Heart right ventricle (tissue), 16 donors: ENCODE measurements around the gene IQSEC3. TPM values are rescaled to one million over a fixed set of nuclear protein-coding genes. Genes with fewer than 3 reads are reported as not detected.

Experiments used
- ATAC-seq, 8 donors: fragments of 200-7000 bp; cut with Tn5 transposase; one replicate each; pipeline ENCODE4 v1.9.1; 2020; ENCODE audit warnings: mild to moderate bottlenecking in 8 of 8, moderate library complexity in 8 of 8, moderate number of reproducible peaks in 1 of 8
- DNase-seq, 2 donors: peaks; one replicate each; pipeline ENCODE4 v3.0.0-alpha.2; 2020
- H3K27ac ChIP-seq, 10 donors: fragments of 200-600 bp; sonication (generic) in 2 of 10; one replicate each; pipeline versions ENCODE4 v1.5.0 to v1.8.0; 2020 to 2022; ENCODE audit warnings: mild to moderate bottlenecking in 3 of 10
- H3K27me3 ChIP-seq, 7 donors: fragments of 200-600 bp; one replicate each; pipeline ENCODE4 v1.8.0; 2021 to 2022; ENCODE audit warnings: mild to moderate bottlenecking in 2 of 7
- H3K36me3 ChIP-seq, 9 donors: fragments of 200-600 bp; sonication (generic) in 1 of 9; one replicate each; pipeline versions ENCODE4 v1.5.0 to v1.8.0; 2020 to 2022; ENCODE audit warnings: mild to moderate bottlenecking in 2 of 9
- H3K4me1 ChIP-seq, 9 donors: fragments of 200-600 bp; sonication (generic) in 1 of 9; one replicate each; pipeline versions ENCODE4 v1.5.0 to v1.8.0; 2020 to 2022; ENCODE audit warnings: mild to moderate bottlenecking in 4 of 9
- H3K4me3 ChIP-seq, 10 donors: fragments of 200-600 bp; sonication (generic) in 2 of 10; one replicate each; pipeline versions ENCODE4 v1.5.0 to v1.8.0; 2020 to 2022; ENCODE audit warnings: mild to moderate bottlenecking in 7 of 10, moderate library complexity in 2 of 10
- H3K9me3 ChIP-seq, 11 donors: fragments of 200-600 bp in 10 of 11; sonication (generic) in 2 of 11; one replicate each; pipeline versions ENCODE4 v1.5.0 to v1.8.0; 2013 to 2022; ENCODE audit warnings: mild to moderate bottlenecking in 2 of 11, control low read depth in 1 of 11, moderate library complexity in 1 of 11
- CTCF ChIP-seq, 9 donors: fragments of 200-600 bp; sonication (generic) in 2 of 9; IDR thresholded peaks; one replicate each; pipeline versions ENCODE4 v1.5.0 to v1.8.0; 2021 to 2022; ENCODE audit warnings: antibody characterized with exemption in 9 of 9, mild to moderate bottlenecking in 5 of 9, moderate library complexity in 1 of 9
- WGBS, 2 donors: extraction: QIAGEN DNeasy Blood & Tissue Kit; methylation state at CpG; one replicate each; pipeline ENCODE4 v1.1.7; 2013; ENCODE audit warnings: inconsistent platforms in 1 of 2; 5-methylcytosine and 5-hydroxymethylcytosine counted together
- intact Hi-C, 10 donors: fragments of 100-400 bp; cut with DNase I; formaldehyde crosslinking; loops; one replicate each; pipeline versions ENCODE4 v1.11.1 to v1.14.2; 2022
- polyA plus RNA-seq, 2 donors: library from polyadenylated mRNA; stranded (reverse); fragments of 200-250 nt; gene quantifications; one replicate each; pipeline ENCODE4 v1.2.3, GENCODE V29; 2013
- total RNA-seq, 10 donors: library from RNA; stranded (reverse); fragmentation: NEBNext Ultra II Directional in 3 of 10; extraction: Animal tissue kit (Norgen Biotek cat#: 25700) in 3 of 10; gene quantifications; one replicate each; pipeline versions ENCODE4 v1.2.1 to v1.2.4, GENCODE V29; 2021 to 2023
- donor health status: Arrhythmogenic right ventricular cardiomyopathy.
- donor health status: ischemic (EF 13 %, LVEDD 7.1; RV severe dilation, severe dysfunction).
- donor health status: healthy with polysubstance abuse.
- donor health status: DM: no; HTN: yes; CAD: no.
- donor health status: DM: no; HTN: no; CAD: no.
- donor health status: ischemic (EF 25% LVEDD 6.9; RV normal size, moderate dysfunction).
- donor health status: ischemic (EF 25% LVEDD 5.7; RV mildly dilated, moderate dysfunction).
- donor health status: healthy.
- donor health status: DM: yes; HTN: yes; CAD: no.
- donor health status: Ischemic cardiomyopathy.
- donor health status: ischemic (EF 35%, LVEDD 5.7; RV mildly dilated, moderate dysfunction).
- donor health status: nonischemic (EF 11% LVEDD 7.7; RV severe dilation, severe dysfunction).
- donor health status: DM: yes; HTN: yes; CAD: no.
- donor health status: PGD.
- donor health status: ischemic (EF 29% LVEDD 5.4; RV normal size, mild dysfunction).
- donor health status: nonischemic (EF 23%, LVEDD 6.1; RV moderate dilation, normal function).

IQSEC3 gene
- total and polyA plus RNA-seq, 12 donors: 0.30 to 2.7 (median 1.1) TPM

- H3K36me3 ChIP-seq: no peaks in the 10 kb centered on the region
- H3K27me3 ChIP-seq: peaks cover 0 to 27% (median 8%) of the 10 kb centered on the region in 7 donors
- intact Hi-C loops: no loop called here
- no peak for ATAC-seq
- no peak overlapping the region for H3K27ac ChIP-seq
- H3K4me3 ChIP-seq: no peak overlapping the region
- 85 to 87% methylated on average over 4 of the region's 4 CpGs for WGBS, 2 donors
- no peaks in the 10 kb centered on the region for H3K9me3 ChIP-seq
- DNase-seq: no peak
- H3K4me1 ChIP-seq: peaks cover 0 to 3% (median 0%) of the 10 kb centered on the region in 9 donors
- no peak for TF ChIP-seq CTCF (IDR thresholded peaks at IDR 0.05)
Measured at GRCh38 chr12:113347-113746, 46.8 kb downstream of the IQSEC3 start.

- no peak for DNase-seq
- H3K4me1 ChIP-seq: peaks cover 0 to 2% (median 0%) of the 10 kb centered on the region in 9 donors
- no peak for ATAC-seq
- no peak overlapping the region for H3K4me3 ChIP-seq
- 41 to 49% methylated on average over 4 of the region's 4 CpGs for WGBS, 2 donors
- TF ChIP-seq CTCF (IDR thresholded peaks at IDR 0.05): no peak
- intact Hi-C loops: no loop called here
- H3K36me3 ChIP-seq: no peaks in the 10 kb centered on the region
- H3K27ac ChIP-seq: no peak overlapping the region
- peaks cover 0 to 35% (median 9%) of the 10 kb centered on the region in 7 donors for H3K27me3 ChIP-seq
- H3K9me3 ChIP-seq: no peaks in the 10 kb centered on the region
Measured at GRCh38 chr12:114626-115211, 48.2 kb downstream of the IQSEC3 start.

GRCh38 chr12:115518-115917 is 49.0 kb downstream of the IQSEC3 start:
- Histone ChIP-seq H3K27me3 (peaks cover 0 to 35% (median 9%) of the 10 kb centered on the region in 7 donors), H3K4me1 (no peaks in the 10 kb centered on the region), H3K27ac (no peak overlapping the region), H3K4me3 (no peak overlapping the region), H3K36me3 (no peaks in the 10 kb centered on the region), H3K9me3 (no peaks in the 10 kb centered on the region)
- intact Hi-C loops: no loop called here
- DNase-seq: no peak
- TF ChIP-seq CTCF (IDR thresholded peaks at IDR 0.05): no peak
- no peak for ATAC-seq
- 65 to 74% methylated on average over 5 of the region's 5 CpGs for WGBS, 2 donors

GRCh38 chr12:115960-116915 is 49.7 kb downstream of the IQSEC3 start:
- Histone ChIP-seq H3K27me3 (peaks cover 0 to 35% (median 9%) of the 10 kb centered on the region in 7 donors), H3K9me3 (no peaks in the 10 kb centered on the region), H3K27ac (no peak overlapping the region), H3K4me3 (no peak overlapping the region), H3K4me1 (no peaks in the 10 kb centered on the region), H3K36me3 (no peaks in the 10 kb centered on the region)
- 81% methylated on average over 19 of the region's 19 CpGs for WGBS, 2 donors
- no peak for TF ChIP-seq CTCF (IDR thresholded peaks at IDR 0.05)
- intact Hi-C loops: no loop called here
- DNase-seq: no peak
- no peak for ATAC-seq
